Measurements from ENCODE around the gene USP38. TPM values are rescaled to one million over a fixed set of nuclear protein-coding genes. Genes with fewer than 3 reads are reported as not detected.
"Not testable (repeated sequence)": the region's sequence is repeated elsewhere in the genome, so short reads cannot be mapped to it uniquely, and the experiment has no call there.

USP38 gene
- total RNA-seq, 2 donors from 2014 or later: 34.6 to 60.4 TPM

DNA sequence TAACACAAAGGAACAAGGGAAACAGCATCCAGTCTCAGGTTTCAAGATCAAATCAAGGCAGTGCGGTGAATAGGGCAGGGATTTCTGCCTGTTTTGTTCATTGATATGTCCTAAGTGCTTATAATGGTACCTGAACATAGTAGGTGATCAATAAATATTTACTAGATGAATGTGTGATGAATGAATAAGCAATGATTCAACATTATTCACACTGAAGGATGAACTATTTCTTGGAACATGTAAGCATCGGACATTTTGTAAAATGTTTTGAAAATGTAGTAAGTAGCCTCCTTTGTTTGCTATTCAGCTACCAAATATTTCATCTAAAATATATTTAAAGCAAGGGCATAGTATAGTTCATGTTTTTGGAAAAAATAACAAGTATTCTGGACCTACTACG, 67.8 kb downstream of the USP38 start:
- intact Hi-C loops (cut with DNase I, micrococcal nuclease): no loop called here
- DNase-seq (no peak), ATAC-seq (no peak)

DNA sequence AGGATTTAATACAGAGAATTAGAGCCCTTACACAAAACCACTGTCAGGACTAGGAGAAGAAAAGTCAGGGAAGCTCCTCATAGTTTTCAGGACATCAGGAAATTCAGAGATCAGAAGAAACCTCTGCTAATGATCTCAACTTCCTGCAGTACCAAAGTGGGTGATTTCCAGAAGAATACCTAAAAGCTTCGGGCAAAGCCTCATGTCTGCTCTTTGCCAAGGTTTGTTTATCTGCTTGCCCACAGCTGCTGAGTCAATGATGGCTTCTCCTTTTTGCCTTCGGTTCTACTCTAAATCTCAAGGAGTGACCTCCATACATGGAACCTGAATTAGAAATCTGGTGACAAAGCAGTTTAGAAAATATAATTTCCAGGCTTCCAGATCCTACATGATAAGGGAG, 68.4 kb downstream of the USP38 start:
- no peak for DNase-seq
- intact Hi-C loops (cut with DNase I, micrococcal nuclease): no loop called here
- no peak for ATAC-seq

DNA sequence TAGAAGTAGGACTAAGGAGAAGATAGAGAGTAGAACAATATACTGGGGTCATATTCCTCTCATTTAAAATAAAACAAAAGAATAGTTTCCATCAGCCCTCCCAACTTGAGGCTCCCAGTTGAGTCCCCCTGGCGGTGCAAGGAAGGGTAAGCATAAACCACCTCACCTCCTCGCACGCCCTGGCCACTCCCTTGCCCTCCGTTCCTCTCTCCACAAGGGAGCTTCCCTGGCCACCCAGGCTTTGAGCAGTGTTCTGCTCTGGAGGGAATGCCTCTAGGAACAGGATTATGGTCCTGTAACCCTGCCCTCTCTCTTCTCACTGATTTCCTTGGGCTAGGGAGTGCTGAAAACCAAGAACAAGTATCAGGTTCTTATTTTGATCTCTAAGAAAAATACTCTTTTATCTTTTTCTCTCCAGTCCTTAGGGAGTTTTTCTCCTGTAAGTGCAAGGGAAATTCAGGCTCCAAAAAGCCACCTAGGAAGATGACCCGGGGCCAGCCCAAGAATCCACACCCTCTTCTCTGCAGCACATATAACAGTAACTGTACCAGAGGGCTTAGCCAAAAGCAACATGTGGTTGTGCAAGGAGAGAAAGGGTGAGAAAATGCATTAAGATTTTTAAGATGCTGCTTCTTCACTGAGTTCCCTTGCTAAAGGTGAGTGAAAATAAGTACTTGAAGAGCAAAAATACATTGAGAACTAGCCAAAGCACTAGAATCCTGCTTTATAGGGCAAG, 69.9 kb downstream of the USP38 start:
- DNase-seq: no peak
- no peak for ATAC-seq
- intact Hi-C loops (cut with DNase I, micrococcal nuclease): no loop called here

DNA sequence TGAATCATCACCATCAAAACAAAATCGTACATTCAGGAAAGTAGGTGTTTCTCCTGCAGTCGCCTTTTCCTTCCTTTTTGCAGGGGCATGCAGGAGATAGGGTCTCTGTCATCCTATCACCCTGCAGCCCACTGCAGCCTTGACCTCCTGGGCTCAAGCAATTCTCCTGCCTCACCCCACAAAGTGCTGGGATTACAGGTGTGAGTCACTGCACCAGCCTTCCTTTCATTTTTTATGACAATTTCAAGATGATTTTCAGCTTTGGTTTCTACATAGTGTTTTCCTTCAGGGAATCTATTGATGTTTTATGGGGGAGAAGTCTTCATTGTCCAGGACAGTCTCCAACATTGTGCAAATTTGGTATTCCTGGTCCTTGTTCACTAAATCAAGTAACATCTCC, 71.7 kb downstream of the USP38 start:
- intact Hi-C loops (cut with DNase I, micrococcal nuclease): no loop called here
- no peak for DNase-seq
- peak; percentile 47 for ATAC-seq

DNA sequence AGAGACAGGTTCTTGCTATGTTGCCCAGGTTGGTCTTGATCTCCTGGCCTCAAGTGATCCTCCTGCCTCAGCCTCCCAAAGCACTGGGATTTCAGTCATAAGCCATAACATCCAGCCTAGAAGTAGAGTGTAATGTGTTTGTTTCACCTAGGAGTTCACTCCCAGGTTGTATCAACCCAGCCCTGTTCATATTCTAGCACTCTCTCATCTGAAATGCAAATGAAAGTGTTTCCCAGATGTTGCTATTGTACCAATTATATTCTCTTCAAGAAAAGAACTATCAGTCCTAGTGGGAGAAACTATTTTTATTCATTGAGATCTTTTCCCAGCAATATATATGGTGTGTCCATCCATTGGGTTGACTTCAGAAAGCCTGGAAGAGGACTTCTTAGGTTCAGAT, 72.6 kb downstream of the USP38 start:
- intact Hi-C loops (cut with DNase I, micrococcal nuclease): no loop called here
- ATAC-seq (no peak), DNase-seq (no peak)

DNA sequence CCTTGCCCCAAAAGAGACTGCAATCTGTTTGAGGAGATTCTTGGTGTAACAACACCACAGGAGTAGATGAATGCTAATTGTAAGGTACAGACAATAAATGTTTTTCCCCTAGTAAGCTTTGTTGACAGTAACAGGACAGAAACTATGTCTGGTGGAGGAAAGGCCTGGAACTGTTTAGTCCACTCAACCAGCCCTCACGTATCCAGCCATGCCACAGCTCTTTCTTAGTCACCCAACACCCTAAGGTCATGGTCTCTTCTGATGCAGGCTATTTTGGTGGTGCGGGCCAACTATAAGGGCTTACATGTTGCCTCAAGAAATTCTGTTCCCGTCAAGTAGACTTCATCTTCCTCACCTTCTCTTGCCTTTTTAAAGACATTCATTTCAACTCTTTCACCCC, 76.0 kb downstream of the USP38 start:
- intact Hi-C loops (cut with DNase I, micrococcal nuclease): no loop called here
- no peak for ATAC-seq
- DNase-seq: no peak

DNA sequence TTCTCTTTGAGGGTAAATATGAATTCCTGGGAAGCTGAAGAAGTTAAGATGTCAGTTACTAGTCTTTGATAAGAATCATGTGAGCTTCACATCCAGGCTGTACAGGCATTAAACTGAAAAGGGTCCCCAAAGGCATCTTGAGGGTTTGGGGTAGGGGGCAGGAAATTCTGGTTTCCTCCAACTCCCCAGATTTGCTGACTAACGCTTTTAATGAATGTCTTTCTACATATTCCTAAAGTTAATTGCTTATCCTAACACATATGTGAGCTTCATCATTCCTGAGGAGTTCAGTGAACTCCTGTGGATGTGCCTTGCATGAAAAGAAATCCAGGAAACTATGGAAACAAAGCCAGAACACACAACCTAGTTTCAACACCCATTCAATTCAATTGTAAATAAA, 78.1 kb downstream of the USP38 start:
- intact Hi-C loops (cut with DNase I, micrococcal nuclease): no loop called here
- ATAC-seq (no peak), DNase-seq (no peak)

DNA sequence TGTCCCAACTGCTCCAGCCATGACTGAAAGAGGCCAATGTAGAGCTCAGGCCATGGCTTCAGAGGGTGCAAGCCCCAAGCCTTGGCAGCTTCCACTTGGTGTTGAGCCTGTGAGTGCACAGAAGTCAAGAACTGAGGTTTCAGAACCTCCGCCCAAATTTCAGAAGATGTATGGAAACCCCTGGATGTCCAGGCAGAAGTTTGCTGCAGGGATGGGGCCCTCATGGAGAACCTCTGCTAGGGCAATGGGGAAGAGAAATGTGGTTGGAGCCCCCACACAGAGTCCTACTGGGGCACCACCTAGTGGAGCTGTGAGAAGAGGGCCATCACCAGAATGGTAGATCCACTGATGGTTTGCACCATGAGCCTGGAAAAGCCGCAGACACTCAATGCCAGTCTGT, 83.0 kb downstream of the USP38 start:
- DNase-seq; intact Hi-C loops (cut with DNase I, micrococcal nuclease); ATAC-seq: not testable (repeated sequence)

DNA sequence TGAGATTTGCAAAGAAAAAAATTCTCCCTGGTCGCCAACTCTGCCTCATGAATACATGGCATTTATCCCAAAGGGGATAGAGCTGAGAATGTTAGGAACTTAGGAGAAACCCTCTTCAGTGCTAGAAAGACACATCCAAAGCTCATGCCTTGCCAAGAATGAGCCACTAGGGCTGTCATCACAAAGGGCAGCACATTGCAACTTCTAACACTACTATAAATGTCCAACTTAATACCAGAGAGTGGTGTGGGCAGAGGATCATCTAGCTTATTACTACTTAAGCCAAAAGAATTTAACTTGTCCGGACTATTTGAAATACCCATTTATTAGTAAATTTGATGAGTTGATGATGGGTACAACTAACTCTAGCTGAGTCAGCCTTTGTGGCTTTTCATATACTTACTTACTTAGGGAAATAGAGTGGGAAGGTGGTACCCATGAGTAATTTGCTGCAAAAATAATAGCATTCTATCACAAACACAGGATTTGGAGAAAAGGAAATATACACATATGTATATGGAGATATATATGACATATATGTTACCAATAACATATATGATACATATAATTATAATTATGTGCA, 85.6 kb downstream of the USP38 start:
- intact Hi-C loops (cut with DNase I, micrococcal nuclease): no loop called here
- ATAC-seq (no peak), DNase-seq (no peak)

Other genes starting within 250 kb of the USP38 start
- 10 to 100 TPM; 69.0 to 71.1 TPM for gene GAB1, start 152.0 kb downstream of the USP38 start, total RNA-seq